Activated CD4-positive, CD25-positive, alpha-beta regulatory T cell treated with anti-CD3 and anti-CD28 coated beads, Interleukin-2, amount 50 U/mL, for 72 hours (primary cell): ENCODE data around the gene WDR13.
A peak's percentile ranks its signal among the peaks of the same experiment; 100 is the strongest.
"Not testable (repeated sequence)": the region's sequence is repeated elsewhere in the genome, so short reads cannot be mapped to it uniquely, and the experiment has no call there.

Experiments
- DNase-seq: peaks from one replicate; pipeline ENCODE4 v3.0.0; 2021

Gene WDR13

DNA sequence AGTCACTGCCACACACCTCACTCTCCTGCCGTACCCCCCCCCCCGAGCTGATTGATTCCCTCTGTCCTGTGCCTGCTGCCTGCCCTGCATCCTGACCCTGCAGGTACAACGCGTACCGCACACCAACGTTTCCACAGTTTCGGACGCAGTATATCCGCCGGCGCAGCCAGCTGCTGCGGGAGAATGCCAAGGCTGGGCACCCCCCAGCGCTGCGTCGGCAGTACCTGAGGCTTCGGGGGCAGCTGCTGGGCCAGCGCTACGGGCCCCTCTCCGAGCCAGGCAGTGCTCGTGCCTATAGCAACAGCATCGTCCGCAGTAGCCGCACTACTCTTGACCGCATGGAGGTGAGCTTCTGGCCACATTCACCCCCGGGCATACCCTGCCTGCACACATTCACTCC lies 1.3 kb downstream of the WDR13 start:
- DNase-seq: no peak

DNA sequence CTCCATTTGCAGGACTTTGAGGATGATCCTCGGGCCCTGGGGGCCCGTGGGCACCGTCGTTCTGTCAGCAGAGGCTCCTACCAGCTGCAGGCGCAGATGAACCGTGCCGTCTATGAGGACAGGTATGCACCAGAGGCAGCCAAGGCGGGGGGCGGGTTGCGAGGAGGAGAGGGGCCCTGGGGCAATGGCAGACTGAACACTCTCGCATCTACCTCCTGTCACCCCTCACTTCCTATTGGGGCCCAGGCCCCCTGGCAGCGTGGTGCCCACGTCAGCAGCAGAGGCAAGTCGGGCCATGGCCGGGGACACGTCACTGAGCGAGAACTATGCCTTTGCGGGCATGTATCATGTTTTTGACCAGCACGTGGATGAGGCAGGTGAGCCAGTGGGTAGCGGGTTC lies 2.0 kb downstream of the WDR13 start:
- no peak for DNase-seq

DNA sequence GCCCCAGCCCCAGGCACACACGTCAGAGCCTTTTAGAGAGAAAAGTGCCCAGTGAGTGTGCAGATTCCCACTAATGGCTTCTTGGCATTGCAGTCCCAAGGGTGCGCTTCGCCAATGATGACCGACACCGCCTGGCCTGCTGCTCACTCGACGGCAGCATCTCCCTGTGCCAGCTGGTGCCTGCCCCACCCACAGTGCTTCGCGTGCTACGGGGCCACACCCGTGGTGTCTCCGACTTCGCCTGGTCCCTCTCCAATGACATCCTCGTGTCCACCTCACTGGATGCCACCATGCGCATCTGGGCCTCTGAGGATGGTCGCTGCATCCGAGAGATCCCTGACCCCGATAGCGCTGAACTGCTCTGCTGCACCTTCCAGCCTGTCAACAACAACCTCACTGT lies 2.9 kb downstream of the WDR13 start:
- no peak for DNase-seq

- no peak for DNase-seq
These were observed 4.6 kb downstream of the WDR13 start for GRCh38 chrX:48601741-48602394.

DNA sequence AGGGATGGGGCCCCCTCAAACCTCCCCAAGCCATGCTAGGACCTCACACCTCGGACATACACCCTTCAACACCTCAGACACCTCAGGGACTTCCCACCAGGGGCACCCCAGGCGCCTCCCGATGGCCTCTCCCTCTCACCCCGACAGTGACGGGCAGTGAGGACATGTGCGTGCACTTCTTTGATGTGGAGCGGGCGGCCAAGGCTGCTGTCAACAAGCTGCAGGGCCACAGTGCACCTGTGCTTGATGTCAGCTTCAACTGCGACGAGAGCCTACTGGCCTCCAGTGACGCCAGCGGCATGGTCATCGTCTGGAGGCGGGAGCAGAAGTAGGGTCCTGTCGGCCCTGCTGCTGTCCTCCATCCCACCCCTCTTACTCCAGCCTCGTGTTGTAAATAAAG lies 7.4 kb downstream of the WDR13 start:
- DNase-seq: no peak

GRCh38 chrX:48606091-48606490 lies 8.8 kb downstream of the WDR13 start:
- no peak for DNase-seq

DNA sequence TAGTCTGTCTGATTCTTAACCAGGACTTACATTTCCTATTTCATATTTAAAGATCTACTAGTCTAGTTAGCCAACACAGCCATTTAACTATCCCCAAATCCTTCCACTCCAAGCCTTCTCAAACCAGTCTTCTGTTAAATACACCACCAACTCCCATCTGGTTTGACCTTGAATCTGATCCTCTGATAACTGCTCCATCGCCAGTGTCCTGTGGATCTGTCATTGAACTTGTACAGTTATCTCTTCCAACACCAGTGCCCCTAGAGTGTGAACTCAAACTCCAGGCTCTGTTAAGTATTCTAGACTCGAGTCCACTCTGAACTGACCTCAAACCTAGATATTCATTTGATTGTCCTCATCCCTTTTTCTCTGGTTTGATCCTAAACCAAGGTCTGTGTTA lies 14.4 kb downstream of the WDR13 start:
- DNase-seq: no peak

GRCh38 chrX:48613502-48614160 lies 16.3 kb downstream of the WDR13 start:
- DNase-seq: no peak

GRCh38 chrX:48616576-48616975 lies 19.3 kb downstream of the WDR13 start:
- DNase-seq: no peak

- DNase-seq: no peak
These were observed 20.4 kb downstream of the WDR13 start for GRCh38 chrX:48617542-48618340.

- DNase-seq: no peak
These were observed 29.4 kb downstream of the WDR13 start for GRCh38 chrX:48626401-48627298.

- DNase-seq: peak; percentile 35
These were observed 34.2 kb downstream of the WDR13 start for GRCh38 chrX:48631376-48632090.

GRCh38 chrX:48632207-48632606 lies 34.9 kb downstream of the WDR13 start:
- DNase-seq: no peak

- DNase-seq: no peak
These were observed 39.0 kb downstream of the WDR13 start for GRCh38 chrX:48636301-48636700.

- DNase-seq: no peak
These were observed 39.5 kb downstream of the WDR13 start for GRCh38 chrX:48636776-48637175.

DNA sequence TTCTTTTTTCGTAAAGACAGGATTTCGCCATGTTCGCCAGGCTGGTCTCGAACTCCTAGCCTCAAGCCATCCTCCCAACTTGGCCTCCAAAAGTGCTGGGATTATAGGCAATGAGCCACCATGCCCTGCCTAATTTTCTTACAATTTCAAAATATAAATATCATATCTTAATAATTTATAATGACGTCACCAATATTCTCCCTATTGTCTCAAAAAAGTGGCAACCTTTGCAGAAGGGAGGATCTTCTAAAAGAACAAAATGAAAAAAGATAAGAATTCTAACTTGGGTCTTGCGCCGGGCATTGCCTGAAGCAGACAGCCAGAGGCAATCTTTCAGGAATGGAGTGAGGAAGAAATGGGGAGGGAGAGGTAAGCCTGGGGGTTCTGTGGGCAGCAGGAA lies 48.4 kb downstream of the WDR13 start:
- DNase-seq: no peak

DNA sequence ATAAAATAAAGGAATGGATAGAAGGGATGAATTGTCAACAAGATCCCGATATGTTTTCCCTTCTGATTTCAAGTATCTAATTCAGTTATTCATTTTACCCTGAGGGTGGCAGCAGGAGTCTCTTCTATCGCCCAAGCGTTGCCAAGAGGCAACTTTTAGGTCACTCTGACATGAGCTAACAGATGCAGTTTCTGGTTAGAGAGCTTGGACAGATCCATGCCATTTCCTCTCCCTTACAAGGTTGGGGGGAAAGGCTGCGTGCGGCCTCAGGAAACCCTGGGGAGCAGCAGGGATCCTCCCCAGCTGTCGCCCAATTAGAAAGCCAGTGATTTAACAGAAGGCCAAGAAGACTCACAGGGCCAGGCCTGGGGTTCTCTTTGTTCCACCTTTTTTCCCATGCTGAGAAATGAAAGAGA lies 51.1 kb downstream of the WDR13 start:
- no peak for DNase-seq

DNA sequence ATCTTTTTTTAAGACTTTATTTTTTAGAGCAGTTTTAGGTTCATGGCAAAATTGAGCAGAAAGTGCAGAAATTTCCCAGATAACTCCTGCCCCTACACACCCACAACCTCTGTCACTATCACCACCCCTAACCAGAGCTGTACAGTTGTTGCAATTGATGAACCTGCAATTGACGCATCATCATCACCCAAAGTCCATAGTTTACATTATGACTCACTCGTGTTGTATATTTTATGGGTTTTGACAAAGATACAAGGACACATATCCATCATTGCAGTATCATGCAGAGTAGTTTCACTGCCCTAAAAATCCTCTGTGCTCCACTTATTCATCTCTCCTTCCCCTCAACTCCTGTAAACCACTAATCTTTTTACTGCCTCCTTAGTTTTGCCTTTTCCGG lies 51.8 kb downstream of the WDR13 start:
- DNase-seq: no peak

- not testable (repeated sequence) for DNase-seq
These were observed 54.8 kb downstream of the WDR13 start for GRCh38 chrX:48652055-48652579.

DNA sequence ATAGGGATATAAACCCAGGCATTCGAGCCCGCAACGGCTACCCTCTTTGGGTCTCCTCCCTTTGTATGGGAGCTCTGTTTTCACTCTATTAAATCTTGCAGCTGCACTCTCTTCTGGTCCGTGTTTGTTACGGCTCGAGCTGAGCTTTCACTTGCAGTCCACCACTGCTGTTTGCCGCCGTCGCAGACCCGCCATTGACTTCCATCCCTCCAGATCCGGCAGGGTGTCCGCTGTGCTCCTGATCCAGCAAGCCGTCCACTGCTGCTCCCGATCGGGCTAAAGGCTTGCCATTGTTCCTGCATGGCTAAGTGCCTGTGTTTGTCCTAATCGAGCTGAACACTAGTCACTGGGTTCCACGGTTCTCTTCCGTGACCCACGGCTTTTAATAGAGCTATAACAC lies 57.5 kb downstream of the WDR13 start:
- not testable (repeated sequence) for DNase-seq
